Cardiac fibroblast (primary cell): ENCODE measurements around the gene IGIP.

Source experiments
- DNase-seq, 2 donors: peaks; one replicate each; pipeline versions ENCODE4 v3.0.0 to v3.0.0-alpha.2; 2010; ENCODE audit warnings: low read depth in 2 of 2
- H3K4me3 ChIP-seq, 2 donors: replicated peaks in 1 of 2; 1 replicate in 1 of 2; 2 replicates in 1 of 2; pipeline ENCODE4 v1.5.1; 2011; ENCODE audit warnings: low read depth in 2 of 2, low read length in 2 of 2, mild to moderate bottlenecking in 2 of 2, moderate library complexity in 1 of 2
- TF ChIP-seq, protein P1 (sequence below): IDR thresholded peaks from one replicate; pipeline ENCODE4 v1.5.1; 2011; ENCODE audit warnings: low read depth, mild to moderate bottlenecking, low read length, inconsistent platforms

Gene IGIP

DNA sequence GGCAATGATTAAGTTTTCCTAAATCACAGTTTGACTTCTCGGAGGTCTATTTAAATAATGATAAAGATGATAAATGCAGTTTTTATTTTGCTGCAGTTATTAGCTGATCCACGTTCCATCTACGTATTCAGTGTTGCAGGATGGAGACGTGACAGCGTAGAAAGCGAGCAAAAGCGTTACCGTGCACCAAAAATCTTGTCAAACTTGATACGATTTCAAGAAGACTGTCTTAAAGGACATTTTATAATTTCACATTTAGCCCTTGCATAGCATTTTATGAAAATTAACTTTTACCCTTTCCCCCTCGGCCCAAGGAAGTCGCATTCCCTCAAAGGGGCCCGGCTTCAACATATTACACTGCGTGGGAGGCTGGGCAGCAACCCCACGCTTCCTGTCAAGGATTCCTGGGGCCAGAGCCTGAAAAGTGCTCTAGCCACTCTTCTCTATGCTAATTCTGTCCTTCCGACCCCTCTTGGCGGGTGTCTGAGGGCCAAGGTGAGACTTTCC lies 18.9 kb upstream of the IGIP start:
- TF ChIP-seq, protein P1, sequence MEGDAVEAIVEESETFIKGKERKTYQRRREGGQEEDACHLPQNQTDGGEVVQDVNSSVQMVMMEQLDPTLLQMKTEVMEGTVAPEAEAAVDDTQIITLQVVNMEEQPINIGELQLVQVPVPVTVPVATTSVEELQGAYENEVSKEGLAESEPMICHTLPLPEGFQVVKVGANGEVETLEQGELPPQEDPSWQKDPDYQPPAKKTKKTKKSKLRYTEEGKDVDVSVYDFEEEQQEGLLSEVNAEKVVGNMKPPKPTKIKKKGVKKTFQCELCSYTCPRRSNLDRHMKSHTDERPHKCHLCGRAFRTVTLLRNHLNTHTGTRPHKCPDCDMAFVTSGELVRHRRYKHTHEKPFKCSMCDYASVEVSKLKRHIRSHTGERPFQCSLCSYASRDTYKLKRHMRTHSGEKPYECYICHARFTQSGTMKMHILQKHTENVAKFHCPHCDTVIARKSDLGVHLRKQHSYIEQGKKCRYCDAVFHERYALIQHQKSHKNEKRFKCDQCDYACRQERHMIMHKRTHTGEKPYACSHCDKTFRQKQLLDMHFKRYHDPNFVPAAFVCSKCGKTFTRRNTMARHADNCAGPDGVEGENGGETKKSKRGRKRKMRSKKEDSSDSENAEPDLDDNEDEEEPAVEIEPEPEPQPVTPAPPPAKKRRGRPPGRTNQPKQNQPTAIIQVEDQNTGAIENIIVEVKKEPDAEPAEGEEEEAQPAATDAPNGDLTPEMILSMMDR, result no peak
- no peak for DNase-seq
- peak overlapping the region; percentile 80 to 84 for H3K4me3 ChIP-seq

DNA sequence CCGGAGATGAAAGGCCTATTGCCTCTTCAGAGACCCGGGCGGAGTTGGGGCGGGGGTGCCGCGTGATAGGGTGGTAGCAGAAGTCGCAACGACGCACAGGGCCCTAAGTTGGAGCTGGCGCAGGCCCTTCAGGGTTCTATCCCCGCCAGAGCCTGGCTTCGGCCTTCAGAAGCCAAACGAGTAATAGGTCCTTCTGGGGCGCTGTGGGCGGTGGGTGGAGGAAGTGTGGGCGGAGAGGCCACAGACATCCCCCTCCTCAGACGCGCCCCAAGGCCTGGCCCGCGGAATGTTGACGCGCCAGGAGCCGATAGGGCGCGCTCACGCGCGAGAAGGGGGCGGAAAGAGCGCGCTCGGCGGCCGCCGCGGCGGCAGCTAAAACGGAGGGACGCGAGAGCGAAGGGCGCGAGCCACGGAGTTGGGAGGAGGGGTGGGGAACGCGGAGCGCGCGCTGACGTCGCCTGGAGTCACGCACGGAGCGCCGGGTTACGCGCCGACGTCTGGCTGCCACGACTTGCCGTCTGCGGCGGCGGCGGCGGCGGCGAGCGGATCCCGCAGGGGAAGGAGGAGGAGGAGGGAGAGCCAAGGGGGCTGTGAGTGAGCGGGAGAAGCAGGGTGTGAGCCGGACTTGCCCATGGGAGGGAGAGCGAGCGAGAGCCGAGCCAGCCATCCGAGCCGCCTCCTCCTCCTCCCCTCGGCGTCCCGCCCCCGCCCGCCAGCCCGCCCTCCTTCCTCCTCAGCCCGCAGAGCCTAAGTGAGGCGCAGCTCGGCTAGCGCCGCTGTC lies 18.2 kb upstream of the IGIP start:
- peak; percentile 93 to 94 for DNase-seq
- H3K4me3 ChIP-seq, result peak overlapping the region; percentile 80 to 84
- TF ChIP-seq, protein P1, result no peak

DNA sequence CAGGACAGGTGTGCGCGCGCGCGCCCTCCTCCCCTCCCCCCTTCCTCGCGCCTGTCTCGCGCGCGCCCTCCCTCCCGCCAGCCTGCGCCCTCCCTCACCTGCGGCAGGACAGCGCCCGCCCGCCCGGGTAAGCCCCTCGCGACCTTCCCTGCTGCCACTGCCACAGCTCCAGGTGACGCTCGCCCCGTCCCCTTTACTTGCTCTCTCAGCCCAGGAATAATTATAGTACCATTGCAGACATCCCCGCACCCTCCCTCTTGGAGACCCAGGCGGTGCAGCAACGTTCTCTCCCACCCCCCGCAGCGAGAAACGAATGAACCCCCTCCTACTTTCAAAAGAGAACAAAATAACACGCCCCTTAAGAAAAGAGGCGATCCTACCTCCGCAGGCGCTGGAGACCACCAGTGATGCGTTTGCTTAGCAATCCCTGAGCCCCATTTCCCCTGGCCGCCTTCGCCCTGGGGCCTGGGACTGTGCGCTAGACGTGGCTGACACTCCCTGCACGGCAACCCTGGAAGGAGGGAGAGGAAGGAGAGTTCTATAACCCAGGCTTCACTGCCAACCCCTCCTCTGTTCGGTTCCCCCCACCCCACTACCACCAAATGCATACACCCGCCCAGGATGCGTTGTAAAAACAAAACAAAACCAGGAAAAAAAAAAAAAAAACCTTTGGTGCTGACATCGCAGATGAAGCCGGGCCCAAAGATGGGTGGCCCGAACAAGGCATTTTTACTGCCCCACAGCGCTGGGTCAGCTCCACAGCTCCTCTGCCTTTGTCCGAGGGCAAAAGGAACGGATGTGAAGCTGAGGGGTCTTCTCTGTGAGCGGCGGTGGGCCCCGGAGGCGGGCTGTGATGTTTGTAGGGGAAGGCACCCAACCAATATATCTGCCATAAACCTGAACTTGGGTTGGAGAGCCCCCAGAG lies 17.4 kb upstream of the IGIP start:
- H3K4me3 ChIP-seq, result peak overlapping the region; percentile 80 to 84
- TF ChIP-seq, protein P1, result no peak
- no peak for DNase-seq

DNA sequence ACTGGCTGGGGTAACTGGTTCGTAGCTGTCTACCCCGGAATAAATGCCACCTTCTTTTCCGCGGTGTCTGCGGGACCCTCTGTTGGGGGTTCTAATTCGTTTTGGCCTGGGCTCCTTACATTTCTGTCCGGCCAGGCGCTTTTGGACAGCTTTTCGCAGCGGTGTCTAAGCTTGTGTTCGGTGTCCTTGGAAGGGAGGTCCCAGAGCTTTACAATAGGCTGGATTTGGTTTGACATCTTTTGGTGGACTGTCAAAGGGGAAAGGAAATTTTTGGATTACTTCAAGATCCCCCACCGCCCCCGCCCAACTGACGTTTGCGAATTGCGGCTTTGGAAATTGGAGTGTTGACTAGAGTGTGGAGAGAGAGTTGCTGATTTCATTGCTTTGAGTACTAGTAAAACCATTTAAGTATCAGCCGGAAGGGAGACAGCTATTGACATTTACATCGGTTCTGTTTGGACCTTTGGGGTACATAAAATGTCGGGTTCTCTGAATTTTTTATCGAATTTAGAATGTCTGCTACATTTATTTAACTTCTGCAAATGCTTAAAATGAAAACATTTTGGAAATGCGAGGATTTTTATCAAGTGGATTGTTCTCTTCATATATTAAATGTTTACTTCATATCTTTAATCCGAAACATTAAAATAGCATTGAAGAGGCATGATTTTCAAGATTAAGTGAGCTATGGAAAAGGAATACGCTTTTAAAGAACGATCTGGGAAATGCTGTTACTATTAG lies 16.5 kb upstream of the IGIP start:
- TF ChIP-seq, protein P1, result no peak
- DNase-seq, result peak in 1 of 2 donors; percentile 65
- H3K4me3 ChIP-seq, result peak overlapping the region; percentile 2 to 84

DNA sequence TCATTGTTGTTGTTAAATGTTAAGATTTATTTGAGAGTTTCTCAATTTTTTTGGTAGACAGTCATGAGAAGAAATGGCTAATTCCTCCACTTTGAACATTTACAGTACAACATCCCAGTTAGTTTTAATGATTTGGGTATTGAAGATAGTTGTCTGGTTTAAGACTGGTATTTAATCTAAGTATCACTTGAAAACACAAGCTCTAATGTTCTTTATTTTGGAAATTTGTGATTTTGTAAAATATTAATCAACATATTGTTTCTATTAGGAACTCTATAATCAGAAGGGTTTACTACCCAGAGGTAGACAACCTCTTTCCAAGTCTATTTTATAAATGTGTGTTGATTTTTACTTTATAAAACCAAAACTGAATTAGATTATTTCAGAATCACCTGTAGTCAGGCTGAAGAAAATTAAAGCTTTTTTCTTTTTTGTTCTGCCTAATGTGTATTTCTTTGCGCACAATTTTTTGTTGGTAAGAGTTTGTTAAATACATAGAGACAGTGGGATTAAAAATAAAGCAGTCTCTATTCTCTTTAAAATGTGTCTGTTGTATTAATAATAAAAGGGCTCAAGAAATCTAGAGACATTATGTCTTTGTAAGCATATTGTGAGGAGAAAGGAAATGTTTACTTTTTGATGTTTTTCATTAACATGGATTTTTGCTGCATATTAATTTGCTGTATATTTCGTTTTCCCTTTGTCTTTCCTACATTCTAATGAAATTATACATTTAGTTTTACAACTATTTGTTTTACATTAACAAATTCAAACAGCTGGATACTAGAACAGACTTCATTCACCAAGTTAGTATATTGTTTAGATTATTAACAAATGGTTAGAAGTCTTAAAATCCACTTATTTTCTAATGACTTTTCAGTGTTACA lies 15.7 kb upstream of the IGIP start:
- TF ChIP-seq, protein P1, result no peak
- no peak for DNase-seq
- H3K4me3 ChIP-seq, result no peak overlapping the region

DNA sequence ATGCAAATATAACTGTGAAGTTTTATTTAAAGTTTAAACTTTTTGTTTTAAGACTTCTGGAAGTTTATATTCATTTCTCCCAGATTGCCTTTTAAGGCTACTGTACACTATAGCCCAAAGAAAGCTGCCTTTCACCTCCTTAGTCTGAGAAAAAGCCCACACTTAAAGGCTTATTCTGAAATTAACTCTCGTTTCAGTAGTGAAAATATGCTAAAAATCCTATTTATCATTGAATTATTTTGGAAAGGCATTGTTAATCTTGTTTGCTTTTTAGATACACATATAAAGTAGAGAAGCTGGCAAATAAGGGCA lies 15.1 kb upstream of the IGIP start:
- DNase-seq, result no peak
- TF ChIP-seq, protein P1, result no peak
- H3K4me3 ChIP-seq, result no peak overlapping the region
